PC-3 (cell line): ENCODE measurements around the gene ZWILCH.

Experiments
- CTCF ChIP-seq: fragments of 300-600 bp; sonication (generic); conservative IDR thresholded peaks from 2 replicates; pipeline ENCODE4 v1.5.1; 2017; ENCODE audit warnings: antibody characterized with exemption, low read depth, mild to moderate bottlenecking, low read length
- EZH2 ChIP-seq: fragments of 300-600 bp; sonication (generic); IDR thresholded peaks from one replicate; pipeline ENCODE4 v1.6.1; 2017; ENCODE audit warnings: antibody characterized with exemption, mild to moderate bottlenecking, low read length; ENCODE audit not compliant: unreplicated experiment

- TF ChIP-seq EZH2 (no peak), CTCF (no peak)
Measured at GRCh38 chr15:66593219-66593780, 88.2 kb downstream of the ZWILCH start.
